Measurements from ENCODE around the gene EXOC2.

Gene EXOC2

GRCh38 chr6:715709-716491 is 23.0 kb upstream of the EXOC2 start:
- TF ChIP-seq CTCF (IDR thresholded peaks at IDR 0.05; ENCODE audit: low read depth, low read length): no peak

GRCh38 chr6:714100-714499 is 21.2 kb upstream of the EXOC2 start:
- H3K4me3 ChIP-seq (ENCODE audit: low read depth, low read length): no peak overlapping the region
- TF ChIP-seq CTCF (IDR thresholded peaks at IDR 0.05; ENCODE audit: low read depth, low read length): no peak

More at GRCh38 chr6:715709-716491, 23.0 kb upstream of the EXOC2 start:
- H3K4me3 ChIP-seq (ENCODE audit: low read depth, low read length): no peak overlapping the region

- TF ChIP-seq CTCF (IDR thresholded peaks at IDR 0.05; ENCODE audit: low read depth, low read length): no peak
- H3K4me3 ChIP-seq (ENCODE audit: low read depth, low read length): no peak overlapping the region
Observed at GRCh38 chr6:713351-713750, 20.4 kb upstream of the EXOC2 start.

GRCh38 chr6:712805-713204 is 19.9 kb upstream of the EXOC2 start:
- no peak overlapping the region for H3K4me3 ChIP-seq (ENCODE audit: low read depth, low read length)
- no peak for TF ChIP-seq CTCF (IDR thresholded peaks at IDR 0.05; ENCODE audit: low read depth, low read length)

GRCh38 chr6:711925-712324 is 19.0 kb upstream of the EXOC2 start:
- TF ChIP-seq CTCF (IDR thresholded peaks at IDR 0.05; ENCODE audit: low read depth, low read length): no peak
- H3K4me3 ChIP-seq (ENCODE audit: low read depth, low read length): no peak overlapping the region

GRCh38 chr6:710601-711571 is 17.9 kb upstream of the EXOC2 start:
- H3K4me3 ChIP-seq (ENCODE audit: low read depth, low read length): peak overlapping the region; percentile 54
- no peak for TF ChIP-seq CTCF (IDR thresholded peaks at IDR 0.05; ENCODE audit: low read depth, low read length)

Measured in WI38 (cell line).